ENCODE measurements around the gene ATP9B. TPM values are rescaled to one million over a fixed set of nuclear protein-coding genes. Genes with fewer than 3 reads are reported as not detected.

The ATP9B gene
- total and polyA plus RNA-seq, 4 donors, result 7.1 to 31.4 (median 15.5) TPM

- no peak overlapping the region for H3K9ac ChIP-seq (ENCODE audit: low read depth in 1 of 2, low read length in 2 of 2)
- H3K9me3 ChIP-seq (ENCODE audit: control insufficient read depth in 4 of 4, low read length in 3 of 4), result no peaks in the 10 kb centered on the region
- H3K36me3 ChIP-seq (ENCODE audit: control insufficient read depth in 4 of 4, insufficient read depth in 3 of 4, low read depth in 1 of 4, low read length in 3 of 4), result peaks cover 0 to 10% (median 6%) of the 10 kb centered on the region in 4 donors
- no peak for TF ChIP-seq EGR1 (IDR thresholded peaks at IDR 0.05; ENCODE audit: low read depth in 2 of 2)
- TF ChIP-seq REST (IDR thresholded peaks at IDR 0.05), result no peak
- TF ChIP-seq RAD21 (IDR thresholded peaks at IDR 0.05), result no peak
- TF ChIP-seq FOXA1 (IDR thresholded peaks at IDR 0.05), result no peak
- TF ChIP-seq RXRA (IDR thresholded peaks at IDR 0.05), result no peak
- TF ChIP-seq CTCF (IDR thresholded peaks at IDR 0.05; ENCODE audit: low read depth, low read length, missing input control), result no peak
- no peak for TF ChIP-seq HNF4A (conservative IDR thresholded peaks at IDR 0.05)
- TF ChIP-seq HNF4G (IDR thresholded peaks at IDR 0.05), result no peak
- no peak for TF ChIP-seq ZBTB33 (IDR thresholded peaks at IDR 0.05)
- TF ChIP-seq FOXA2 (IDR thresholded peaks at IDR 0.05), result no peak
- TF ChIP-seq TAF1 (conservative IDR thresholded peaks at IDR 0.05), result no peak
- TF ChIP-seq ATF3 (IDR thresholded peaks at IDR 0.05), result no peak
- no peak for TF ChIP-seq SP1 (IDR thresholded peaks at IDR 0.05)
- no peak for TF ChIP-seq GABPA (IDR thresholded peaks at IDR 0.05 in 1 of 2, conservative IDR thresholded peaks at IDR 0.05 in 1 of 2)
- no peak for TF ChIP-seq YY1 (IDR thresholded peaks at IDR 0.05)
- no peak for TF ChIP-seq JUND (IDR thresholded peaks at IDR 0.05)
- H3K27ac ChIP-seq (ENCODE audit: low read depth in 1 of 2, low read length in 2 of 2), result no peak overlapping the region
- no peak overlapping the region for H3K4me3 ChIP-seq (ENCODE audit: low read depth in 1 of 3, low read length in 3 of 3)
- WGBS, result 91% methylated on average over 40 of the region's 40 CpGs
- H3K4me1 ChIP-seq (ENCODE audit: control insufficient read depth in 4 of 4, insufficient read depth in 4 of 4, low read length in 3 of 4), result no peaks in the 10 kb centered on the region
- no peaks in the 10 kb centered on the region for H3K27me3 ChIP-seq (ENCODE audit: control insufficient read depth in 4 of 4, insufficient read depth in 4 of 4, low read length in 3 of 4)
- no peak for DNase-seq (ENCODE audit: low spot score)
These were observed 311.0 kb downstream of the ATP9B start for GRCh38 chr18:79379931-79380815.

Measured in liver (tissue), 9 donors.